Upper lobe of left lung (tissue), 6 donors: Measurements from ENCODE around the gene CTXND2. TPM values are rescaled to one million over a fixed set of nuclear protein-coding genes. Genes with fewer than 3 reads are reported as not detected.

Experiments
- ATAC-seq, 2 donors: fragments of 200-7000 bp; cut with Tn5 transposase; one replicate each; pipeline ENCODE4 v1.9.1; 2022; ENCODE audit warnings: mild to moderate bottlenecking in 2 of 2, moderate library complexity in 2 of 2; ENCODE audit not compliant: low FRiP score in 2 of 2
- DNase-seq, 2 donors: peaks; one replicate each; pipeline ENCODE4 v3.0.0-alpha.2; 2019 to 2020
- H3K27ac ChIP-seq, 4 donors: fragments of 200-600 bp; sonication (generic); one replicate each; pipeline ENCODE4 v1.5.1; 2016 to 2019
- H3K27me3 ChIP-seq, 4 donors: fragments of 200-600 bp; sonication (generic); one replicate each; pipeline ENCODE4 v1.5.1; 2017 to 2019
- H3K36me3 ChIP-seq, 4 donors: fragments of 200-600 bp; sonication (generic); one replicate each; pipeline ENCODE4 v1.5.1; 2016 to 2019
- H3K4me1 ChIP-seq, 4 donors: fragments of 200-600 bp; sonication (generic); one replicate each; pipeline ENCODE4 v1.5.1; 2018 to 2019
- H3K4me3 ChIP-seq, 4 donors: fragments of 200-600 bp; sonication (generic); one replicate each; pipeline ENCODE4 v1.5.1; 2017 to 2019; ENCODE audit warnings: mild to moderate bottlenecking in 2 of 4, moderate library complexity in 1 of 4
- H3K9me3 ChIP-seq, 4 donors: fragments of 200-600 bp; sonication (generic); one replicate each; pipeline ENCODE4 v1.5.1; 2018 to 2019
- CTCF ChIP-seq, 6 experiments: fragments of 450-650 bp in 4 of 6; fragments of 200-600 bp in 2 of 6; sonication (generic) in 2 of 6; IDR thresholded peaks; one replicate each; pipeline ENCODE4 v1.5.1; 2016 to 2019; ENCODE audit warnings: antibody characterized with exemption in 6 of 6
- EP300 ChIP-seq, 4 donors: sonication (generic); formaldehyde crosslinking; IDR thresholded peaks; one replicate each; pipeline ENCODE4 v1.5.1; 2017; ENCODE audit warnings: antibody characterized with exemption in 4 of 4, control low read depth in 2 of 4
- POLR2A ChIP-seq, 4 donors: fragments of 450-650 bp; IDR thresholded peaks; one replicate each; pipeline ENCODE4 v1.5.1; 2016 to 2017; ENCODE audit warnings: antibody characterized with exemption in 4 of 4, mild to moderate bottlenecking in 2 of 4
- POLR2AphosphoS5 ChIP-seq, 2 donors: sonication (generic); formaldehyde crosslinking; IDR thresholded peaks; one replicate each; pipeline ENCODE4 v1.5.1; 2017; ENCODE audit warnings: antibody characterized with exemption in 2 of 2
- WGBS, 2 donors: methylation state at CpG; one replicate each; pipeline ENCODE4 v1.1.5; 2017 to 2018; 5-methylcytosine and 5-hydroxymethylcytosine counted together
- total RNA-seq, 6 donors: library from RNA; depleted of rRNA in 4 of 6; stranded (reverse); fragments of >200 nt in 4 of 6; gene quantifications; one replicate each; pipeline versions ENCODE4 v1.1.0 to v1.2.1, GENCODE V29; 2016 to 2021
- donor health status: DM: no; HTN: no; CAD: no; lungs with moderate emphysema.
- donor health status: DM: no; HTN: yes; CAD: no; lungs with severe emphysema.

The CTXND2 gene
- total RNA-seq, 6 donors from 2014 or later, result not detected

DNA sequence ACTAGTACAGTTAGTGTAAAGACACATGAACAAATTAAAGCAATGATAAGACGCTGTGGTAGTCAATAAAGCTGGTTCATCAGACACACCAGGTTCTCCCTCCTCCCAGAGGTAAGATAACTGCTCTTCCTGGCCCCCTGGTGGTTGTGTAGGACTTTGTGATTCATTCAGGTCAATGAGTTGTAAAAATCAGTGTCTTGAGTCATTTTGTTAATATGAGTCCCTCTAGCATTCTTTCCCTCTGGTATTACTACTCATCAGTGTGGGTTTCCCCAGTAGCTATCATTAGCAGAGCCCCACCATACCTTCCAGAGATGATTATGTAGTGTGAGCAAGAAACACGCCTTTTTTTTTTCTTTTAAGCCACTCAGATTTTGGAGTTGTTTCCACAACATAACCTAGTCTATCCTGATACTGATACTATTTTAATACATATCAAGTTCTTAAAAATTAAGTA lies 35.6 kb downstream of the CTXND2 start:
- Histone ChIP-seq H3K4me1 (peaks cover 8 to 18% (median 12%) of the 10 kb centered on the region in 4 donors), H3K36me3 (peaks cover 0 to under 1% (median under 1%) of the 10 kb centered on the region in 4 donors), H3K4me3 (no peak overlapping the region), H3K27me3 (no peaks in the 10 kb centered on the region), H3K27ac (no peak overlapping the region), H3K9me3 (no peaks in the 10 kb centered on the region)
- peak; percentile 36 to 69 (median 64) for TF ChIP-seq CTCF (IDR thresholded peaks at IDR 0.05)
- TF ChIP-seq POLR2AphosphoS5 (IDR thresholded peaks at IDR 0.05), result no peak
- TF ChIP-seq EP300 (IDR thresholded peaks at IDR 0.05), result no peak
- TF ChIP-seq POLR2A (IDR thresholded peaks at IDR 0.05), result no peak
- DNase-seq, result peak in 1 of 2 donors; percentile 60
- ATAC-seq, result peak; percentile 15 to 64
- WGBS, 2 donors, result 43 to 49% methylated on average over 2 of the region's 2 CpGs

GRCh38 chr1:150925080-150925479 lies 38.1 kb downstream of the CTXND2 start:
- 76 to 80% methylated on average over 23 of the region's 23 CpGs for WGBS, 2 donors
- no peak overlapping the region for H3K27ac ChIP-seq
- H3K27me3 ChIP-seq, result no peaks in the 10 kb centered on the region
- no peaks in the 10 kb centered on the region for H3K9me3 ChIP-seq
- H3K36me3 ChIP-seq, result peaks cover 6 to 26% (median 19%) of the 10 kb centered on the region in 4 donors
- TF ChIP-seq EP300 (IDR thresholded peaks at IDR 0.05) (no peak), CTCF (IDR thresholded peaks at IDR 0.05) (no peak), POLR2AphosphoS5 (IDR thresholded peaks at IDR 0.05) (no peak), POLR2A (IDR thresholded peaks at IDR 0.05) (no peak)
- H3K4me3 ChIP-seq, result peak overlapping the region in 3 of 4 donors; percentile 67 to 86 (median 78)
- DNase-seq, result no peak
- ATAC-seq, result no peak
- peaks cover 10 to 22% (median 15%) of the 10 kb centered on the region in 4 donors for H3K4me1 ChIP-seq

DNA sequence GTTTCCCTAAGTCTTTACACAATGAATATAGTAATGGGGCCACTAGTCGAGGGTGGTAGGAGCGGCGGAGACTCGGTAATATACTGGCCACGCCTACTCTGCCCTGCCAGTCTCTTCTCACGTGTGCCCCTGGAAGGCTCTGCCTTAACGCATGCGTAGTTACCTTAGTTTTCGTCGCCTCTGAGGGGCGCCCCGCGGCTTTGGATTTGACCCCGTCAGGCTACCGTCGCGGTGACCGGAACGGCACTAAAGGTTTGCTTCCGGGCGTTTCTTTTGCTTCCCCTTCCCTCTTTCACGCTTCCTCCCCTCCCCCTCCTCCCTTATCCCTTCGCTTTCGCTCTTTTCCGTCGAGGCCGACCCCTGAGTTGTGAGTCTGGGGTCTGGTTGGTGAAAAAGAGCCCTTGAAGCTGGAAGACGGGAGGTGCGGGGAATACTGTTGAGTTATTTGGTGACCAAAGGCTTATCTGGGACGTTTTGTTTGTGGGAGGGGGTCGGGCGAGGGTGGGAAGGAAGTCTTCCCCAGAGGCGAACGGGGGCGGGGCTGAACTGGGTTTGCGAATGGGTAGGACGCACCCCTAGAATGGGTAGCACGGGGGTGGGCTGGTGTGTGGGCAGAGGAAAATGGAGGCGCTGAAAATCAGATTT lies 39.3 kb downstream of the CTXND2 start, which contains the start of gene SETDB1:
Gene SETDB1, plus strand, starts transcription at position 267 of the 645 bp plus-strand sequence. CDS start 1,352 bp downstream, outside the sequence.
- Histone ChIP-seq H3K36me3 (peaks cover 6 to 37% (median 30%) of the 10 kb centered on the region in 4 donors), H3K4me1 (peaks cover 10 to 22% (median 15%) of the 10 kb centered on the region in 4 donors), H3K9me3 (no peaks in the 10 kb centered on the region), H3K27ac (peak within 1 kb of the TSS; percentile 87 to 94 (median 92)), H3K4me3 (peak within 1 kb of the TSS; percentile 44 to 86 (median 72)), H3K27me3 (no peaks in the 10 kb centered on the region)
- TF ChIP-seq POLR2AphosphoS5 (IDR thresholded peaks at IDR 0.05) (peak; percentile 66 to 89), POLR2A (IDR thresholded peaks at IDR 0.05) (peak in 2 of 4 donors; percentile 48 to 56), CTCF (IDR thresholded peaks at IDR 0.05) (peak in 2 of 6 experiments; percentile 19 to 35), EP300 (IDR thresholded peaks at IDR 0.05) (peak in 1 of 4 donors; percentile 49)
- 1 to 2% methylated on average over 39 of the region's 39 CpGs for WGBS, 2 donors
- peak; percentile 93 to 96 for DNase-seq
- ATAC-seq, result peak; percentile 98 to 99

DNA sequence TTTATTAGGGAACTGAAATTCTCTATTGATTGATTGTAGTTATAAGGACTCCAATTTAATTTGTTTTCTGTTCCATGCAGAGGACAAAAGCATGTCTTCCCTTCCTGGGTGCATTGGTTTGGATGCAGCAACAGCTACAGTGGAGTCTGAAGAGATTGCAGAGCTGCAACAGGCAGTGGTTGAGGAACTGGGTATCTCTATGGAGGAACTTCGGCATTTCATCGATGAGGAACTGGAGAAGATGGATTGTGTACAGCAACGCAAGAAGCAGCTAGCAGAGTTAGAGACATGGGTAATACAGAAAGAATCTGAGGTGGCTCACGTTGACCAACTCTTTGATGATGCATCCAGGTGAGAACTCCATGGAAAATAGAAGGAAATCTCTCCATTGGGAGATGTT lies 40.7 kb downstream of the CTXND2 start:
- 76 to 80% methylated on average over 4 of the region's 4 CpGs for WGBS, 2 donors
- H3K36me3 ChIP-seq, result peaks cover 12 to 51% (median 33%) of the 10 kb centered on the region in 4 donors
- no peak overlapping the region for H3K27ac ChIP-seq
- peaks cover 10 to 18% (median 15%) of the 10 kb centered on the region in 4 donors for H3K4me1 ChIP-seq
- H3K9me3 ChIP-seq, result peaks cover 3 to 5% (median 4%) of the 10 kb centered on the region in 4 donors
- no peak for DNase-seq
- no peak for ATAC-seq
- no peaks in the 10 kb centered on the region for H3K27me3 ChIP-seq
- peak overlapping the region in 1 of 4 donors; percentile 67 for H3K4me3 ChIP-seq
- TF ChIP-seq EP300 (IDR thresholded peaks at IDR 0.05) (no peak), POLR2A (IDR thresholded peaks at IDR 0.05) (no peak), CTCF (IDR thresholded peaks at IDR 0.05) (no peak), POLR2AphosphoS5 (IDR thresholded peaks at IDR 0.05) (no peak)
